Measurements from ENCODE around the gene SLC35F1. TPM values are rescaled to one million over a fixed set of nuclear protein-coding genes. Genes with fewer than 3 reads are reported as not detected.

SLC35F1 gene
- total and polyA plus RNA-seq, 2 experiments from 2014 or later: 18.5 to 25.5 TPM

GRCh38 chr6:118319416-118319815, 412.4 kb downstream of the SLC35F1 start:
- H3K9me3 ChIP-seq (ENCODE audit: low read depth): no peaks in the 10 kb centered on the region
- H3K27me3 ChIP-seq: no peaks in the 10 kb centered on the region
- no peak overlapping the region for H3K27ac ChIP-seq
- DNase-seq (ENCODE audit: low read depth in 1 of 2, low spot score in 1 of 2): no peak
- H3K4me3 ChIP-seq: no peak overlapping the region
- peaks cover 18% of the 10 kb centered on the region for H3K4me1 ChIP-seq (ENCODE audit: low read depth)
- H3K36me3 ChIP-seq: no peaks in the 10 kb centered on the region
- no peak for TF ChIP-seq CTCF (IDR thresholded peaks at IDR 0.05; ENCODE audit: low read depth, low read length)

DNA sequence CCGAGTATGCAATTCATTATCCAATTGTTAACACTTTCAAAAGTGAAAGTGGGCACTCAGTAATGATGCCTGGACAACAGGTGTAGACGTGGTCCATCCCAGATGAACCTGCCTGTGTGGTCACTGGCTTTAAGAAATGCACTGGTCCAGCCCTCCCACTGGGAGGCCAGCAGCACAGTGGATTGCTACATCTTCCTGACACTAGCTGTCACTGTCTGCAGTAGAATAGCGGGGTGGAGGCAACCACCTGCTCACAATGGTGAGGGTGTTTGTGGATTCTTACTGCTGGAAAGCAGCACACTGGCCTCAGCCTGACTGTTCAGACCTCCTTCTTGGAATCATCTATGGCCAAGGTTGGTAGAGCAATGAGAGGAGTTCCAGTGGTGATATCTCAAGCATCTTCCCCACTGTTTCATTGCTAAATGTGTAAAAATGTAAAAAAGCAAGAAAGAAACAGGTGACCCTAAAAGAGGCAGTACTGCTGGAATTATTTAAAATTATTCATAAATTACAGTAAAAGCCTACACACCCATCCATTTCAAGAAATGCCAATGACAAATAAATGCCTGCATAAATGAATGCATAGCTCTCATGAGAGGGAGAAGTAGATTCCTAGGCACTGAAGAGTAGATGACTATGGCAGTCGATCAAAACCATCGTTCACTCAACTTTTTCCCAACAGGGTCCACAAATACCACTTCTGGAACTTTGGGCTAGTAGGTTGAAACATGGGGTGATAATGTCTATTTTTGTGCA, 413.0 kb downstream of the SLC35F1 start:
- no peak overlapping the region for H3K27ac ChIP-seq
- H3K9me3 ChIP-seq (ENCODE audit: low read depth): no peaks in the 10 kb centered on the region
- peaks cover 22% of the 10 kb centered on the region for H3K4me1 ChIP-seq (ENCODE audit: low read depth)
- no peaks in the 10 kb centered on the region for H3K27me3 ChIP-seq
- no peak overlapping the region for H3K4me3 ChIP-seq
- no peaks in the 10 kb centered on the region for H3K36me3 ChIP-seq
- DNase-seq (ENCODE audit: low read depth in 1 of 2, low spot score in 1 of 2): no peak
- no peak for TF ChIP-seq CTCF (IDR thresholded peaks at IDR 0.05; ENCODE audit: low read depth, low read length)

DNA sequence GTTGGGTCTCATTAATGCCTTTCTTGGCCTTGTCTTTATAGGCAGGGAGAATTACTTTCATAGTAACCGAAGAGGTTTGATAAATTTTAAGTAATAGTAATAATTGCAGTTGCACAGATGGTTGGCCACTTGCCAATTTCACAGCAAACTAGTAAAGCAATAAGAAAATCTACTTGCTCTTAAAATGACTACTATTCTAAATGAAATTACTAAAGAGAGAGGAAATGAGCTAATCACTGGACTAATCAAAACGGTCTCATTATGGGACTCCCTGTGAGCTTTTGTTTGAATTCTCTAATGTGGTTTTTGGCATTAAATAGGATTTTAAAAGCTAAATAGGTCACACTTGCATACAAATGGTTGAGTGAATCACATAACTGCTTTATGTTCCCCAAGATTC, 413.6 kb downstream of the SLC35F1 start:
- no peak overlapping the region for H3K27ac ChIP-seq
- H3K4me1 ChIP-seq (ENCODE audit: low read depth): peaks cover 26% of the 10 kb centered on the region
- H3K4me3 ChIP-seq: no peak overlapping the region
- no peaks in the 10 kb centered on the region for H3K9me3 ChIP-seq (ENCODE audit: low read depth)
- H3K36me3 ChIP-seq: no peaks in the 10 kb centered on the region
- peak in 1 of 2 donors; percentile 8 for DNase-seq (ENCODE audit: low read depth in 1 of 2, low spot score in 1 of 2)
- H3K27me3 ChIP-seq: no peaks in the 10 kb centered on the region
- TF ChIP-seq CTCF (IDR thresholded peaks at IDR 0.05; ENCODE audit: low read depth, low read length): no peak

DNA sequence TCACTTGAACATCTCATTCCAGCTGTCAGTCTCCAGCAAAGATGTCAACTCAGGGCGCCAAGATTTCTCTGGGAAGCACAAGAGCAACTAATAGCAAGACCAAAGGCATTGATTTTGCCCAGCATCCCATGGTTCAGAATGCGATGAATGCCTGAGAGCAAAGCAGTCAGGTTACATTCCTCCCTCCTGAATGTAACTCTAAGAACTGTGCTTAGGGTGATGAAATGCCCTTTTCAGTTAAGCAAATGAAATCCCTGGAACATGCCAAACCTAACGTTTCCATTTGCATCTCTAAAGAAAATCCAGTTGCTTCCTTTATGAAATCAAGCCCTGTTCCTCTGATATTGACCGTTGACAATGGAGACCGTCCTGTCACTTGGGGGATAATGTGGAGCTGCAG, 417.1 kb downstream of the SLC35F1 start:
- peak in 1 of 2 donors; percentile 9 for DNase-seq (ENCODE audit: low read depth in 1 of 2, low spot score in 1 of 2)
- no peaks in the 10 kb centered on the region for H3K36me3 ChIP-seq
- no peaks in the 10 kb centered on the region for H3K27me3 ChIP-seq
- no peak for TF ChIP-seq CTCF (IDR thresholded peaks at IDR 0.05; ENCODE audit: low read depth, low read length)
- no peak overlapping the region for H3K27ac ChIP-seq
- H3K4me3 ChIP-seq: no peak overlapping the region
- H3K4me1 ChIP-seq (ENCODE audit: low read depth): peaks cover 16% of the 10 kb centered on the region
- no peaks in the 10 kb centered on the region for H3K9me3 ChIP-seq (ENCODE audit: low read depth)

GRCh38 chr6:118325220-118325860, 418.3 kb downstream of the SLC35F1 start:
- no peaks in the 10 kb centered on the region for H3K9me3 ChIP-seq (ENCODE audit: low read depth)
- H3K36me3 ChIP-seq: no peaks in the 10 kb centered on the region
- H3K4me3 ChIP-seq: no peak overlapping the region
- no peak overlapping the region for H3K27ac ChIP-seq
- peaks cover 16% of the 10 kb centered on the region for H3K4me1 ChIP-seq (ENCODE audit: low read depth)
- peak in 1 of 2 donors; percentile 2 for DNase-seq (ENCODE audit: low read depth in 1 of 2, low spot score in 1 of 2)
- H3K27me3 ChIP-seq: no peaks in the 10 kb centered on the region
- no peak for TF ChIP-seq CTCF (IDR thresholded peaks at IDR 0.05; ENCODE audit: low read depth, low read length)

All from cardiac muscle cell (in vitro differentiated cells and primary cell).